ENCODE data around the gene MFAP2.

DNA sequence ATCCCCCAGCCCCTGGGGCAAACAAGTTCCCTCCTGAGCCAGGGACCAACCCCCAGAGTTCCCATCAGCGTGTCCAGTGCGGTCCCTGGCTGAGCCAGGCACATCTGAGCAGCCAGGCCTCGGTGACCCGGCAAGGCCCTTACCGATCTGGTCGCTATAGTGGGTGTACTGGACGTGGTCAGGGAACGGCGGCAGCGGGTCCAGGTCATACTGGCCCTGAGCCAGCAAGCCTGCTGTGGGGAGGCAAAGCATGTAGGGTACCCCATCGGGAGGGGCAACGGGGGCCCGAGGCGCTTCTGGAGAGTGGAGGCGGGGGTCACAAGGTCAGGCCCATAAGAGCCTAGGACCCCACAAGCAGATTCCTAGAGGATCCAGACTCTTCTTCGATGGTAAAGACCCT lies 3.5 kb downstream of the MFAP2 start:
- TF ChIP-seq, protein P1, sequence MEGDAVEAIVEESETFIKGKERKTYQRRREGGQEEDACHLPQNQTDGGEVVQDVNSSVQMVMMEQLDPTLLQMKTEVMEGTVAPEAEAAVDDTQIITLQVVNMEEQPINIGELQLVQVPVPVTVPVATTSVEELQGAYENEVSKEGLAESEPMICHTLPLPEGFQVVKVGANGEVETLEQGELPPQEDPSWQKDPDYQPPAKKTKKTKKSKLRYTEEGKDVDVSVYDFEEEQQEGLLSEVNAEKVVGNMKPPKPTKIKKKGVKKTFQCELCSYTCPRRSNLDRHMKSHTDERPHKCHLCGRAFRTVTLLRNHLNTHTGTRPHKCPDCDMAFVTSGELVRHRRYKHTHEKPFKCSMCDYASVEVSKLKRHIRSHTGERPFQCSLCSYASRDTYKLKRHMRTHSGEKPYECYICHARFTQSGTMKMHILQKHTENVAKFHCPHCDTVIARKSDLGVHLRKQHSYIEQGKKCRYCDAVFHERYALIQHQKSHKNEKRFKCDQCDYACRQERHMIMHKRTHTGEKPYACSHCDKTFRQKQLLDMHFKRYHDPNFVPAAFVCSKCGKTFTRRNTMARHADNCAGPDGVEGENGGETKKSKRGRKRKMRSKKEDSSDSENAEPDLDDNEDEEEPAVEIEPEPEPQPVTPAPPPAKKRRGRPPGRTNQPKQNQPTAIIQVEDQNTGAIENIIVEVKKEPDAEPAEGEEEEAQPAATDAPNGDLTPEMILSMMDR (IDR thresholded peaks at IDR 0.05), result no peak
- TF ChIP-seq SIN3A (IDR thresholded peaks at IDR 0.05; ENCODE audit: borderline replicate concordance, insufficient read depth, low read depth, low read length), result no peak
- no peak for TF ChIP-seq POLR2AphosphoS5 (IDR thresholded peaks at IDR 0.05; ENCODE audit: low read depth, low read length)
- TF ChIP-seq TCF7L2 (IDR thresholded peaks at IDR 0.05; ENCODE audit: low read depth, low read length), result no peak
- TF ChIP-seq, protein P2, sequence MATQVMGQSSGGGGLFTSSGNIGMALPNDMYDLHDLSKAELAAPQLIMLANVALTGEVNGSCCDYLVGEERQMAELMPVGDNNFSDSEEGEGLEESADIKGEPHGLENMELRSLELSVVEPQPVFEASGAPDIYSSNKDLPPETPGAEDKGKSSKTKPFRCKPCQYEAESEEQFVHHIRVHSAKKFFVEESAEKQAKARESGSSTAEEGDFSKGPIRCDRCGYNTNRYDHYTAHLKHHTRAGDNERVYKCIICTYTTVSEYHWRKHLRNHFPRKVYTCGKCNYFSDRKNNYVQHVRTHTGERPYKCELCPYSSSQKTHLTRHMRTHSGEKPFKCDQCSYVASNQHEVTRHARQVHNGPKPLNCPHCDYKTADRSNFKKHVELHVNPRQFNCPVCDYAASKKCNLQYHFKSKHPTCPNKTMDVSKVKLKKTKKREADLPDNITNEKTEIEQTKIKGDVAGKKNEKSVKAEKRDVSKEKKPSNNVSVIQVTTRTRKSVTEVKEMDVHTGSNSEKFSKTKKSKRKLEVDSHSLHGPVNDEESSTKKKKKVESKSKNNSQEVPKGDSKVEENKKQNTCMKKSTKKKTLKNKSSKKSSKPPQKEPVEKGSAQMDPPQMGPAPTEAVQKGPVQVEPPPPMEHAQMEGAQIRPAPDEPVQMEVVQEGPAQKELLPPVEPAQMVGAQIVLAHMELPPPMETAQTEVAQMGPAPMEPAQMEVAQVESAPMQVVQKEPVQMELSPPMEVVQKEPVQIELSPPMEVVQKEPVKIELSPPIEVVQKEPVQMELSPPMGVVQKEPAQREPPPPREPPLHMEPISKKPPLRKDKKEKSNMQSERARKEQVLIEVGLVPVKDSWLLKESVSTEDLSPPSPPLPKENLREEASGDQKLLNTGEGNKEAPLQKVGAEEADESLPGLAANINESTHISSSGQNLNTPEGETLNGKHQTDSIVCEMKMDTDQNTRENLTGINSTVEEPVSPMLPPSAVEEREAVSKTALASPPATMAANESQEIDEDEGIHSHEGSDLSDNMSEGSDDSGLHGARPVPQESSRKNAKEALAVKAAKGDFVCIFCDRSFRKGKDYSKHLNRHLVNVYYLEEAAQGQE (IDR thresholded peaks at IDR 0.05; ENCODE audit: insufficient read depth in 1 of 2, low read depth in 2 of 2, low read length in 1 of 2), result no peak
